K562 (cell line): ENCODE results near the gene FNBP1. TPM values are rescaled to one million over a fixed set of nuclear protein-coding genes. Genes with fewer than 3 reads are reported as not detected.
A peak's percentile ranks its signal among the peaks of the same experiment; 100 is the strongest.

Source experiments
- ATAC-seq: fragments of 200-7000 bp; cut with Tn5 transposase; 3 replicates; pipeline ENCODE4 v1.9.1; 2020; ENCODE audit warnings: moderate library complexity
- BruUV-seq: library from RNA; stranded (reverse); fragments of 400-500 nt; replicated peaks from 2 replicates; lab custom pipeline; 2021; lab: Mats Ljungman, UMichigan
- CTCF ChIA-PET: fragments of 300-600 bp; formaldehyde crosslinking; extraction: SDS; loops from one replicate; lab custom pipeline; 2021; ENCODE audit warnings: low intra/inter-chr PET ratio; lab: Yijun Ruan, JAX
- POLR2A ChIA-PET: fragments of 300-600, 350-650 bp; sonication (Branson Sonifier 250); formaldehyde crosslinking; extraction: SDS; loops from one replicate; lab custom pipeline; 2021; ENCODE audit warnings: antibody characterized with exemption, inconsistent platforms; lab: Yijun Ruan, JAX
- DNase-seq, 4 experiments: peaks; one replicate each; pipeline versions ENCODE4 v3.0.0 to v3.0.0-alpha.2; 2011 to 2018; ENCODE audit warnings: low spot score in 3 of 4, mixed read lengths in 3 of 4; ENCODE audit errors: extremely low read depth in 1 of 4
- FAIRE-seq: peaks from 2 replicates; lab custom pipeline; 2011; peaks lifted over from hg19 to GRCh38; lab: Jason Lieb, UNC
- H2AFZ ChIP-seq: 2 replicates; pipeline ENCODE4 v1.6.0; 2011; ENCODE audit warnings: low read depth, low read length, control low read depth, inconsistent platforms
- H3K27ac ChIP-seq: fragments of 200-600 bp; 3 replicates; pipeline ENCODE4 v1.8.0; 2011; ENCODE audit warnings: low read depth, mild to moderate bottlenecking, control low read depth, inconsistent platforms, low read length, moderate library complexity, mixed read lengths; ENCODE audit errors: extremely low read depth
- H3K27me3 ChIP-seq, 2 experiments: fragments of 300-600 bp in 1 of 2; 2 replicates in 1 of 2; 3 replicates in 1 of 2; pipeline versions ENCODE4 v1.6.0 to v1.8.0; 2011; ENCODE audit warnings: inconsistent platforms in 2 of 2, low read length in 2 of 2, mild to moderate bottlenecking in 1 of 2, mixed read lengths in 1 of 2, moderate library complexity in 1 of 2; ENCODE audit not compliant: control insufficient read depth in 2 of 2, insufficient read depth in 2 of 2
- H3K36me3 ChIP-seq: fragments of 300-600 bp; 3 replicates; pipeline ENCODE4 v1.8.0; 2011; ENCODE audit warnings: mild to moderate bottlenecking, low read length, inconsistent platforms; ENCODE audit not compliant: control insufficient read depth, insufficient read depth
- H3K4me1 ChIP-seq, 2 experiments: fragments of 200-600 bp in 1 of 2; replicated peaks in 1 of 2; 2 replicates in 1 of 2; 3 replicates in 1 of 2; pipeline versions ENCODE4 v1.5.1 to v1.8.0; 2011; ENCODE audit warnings: inconsistent platforms in 2 of 2, low read length in 2 of 2, mild to moderate bottlenecking in 1 of 2, mixed read lengths in 1 of 2, moderate library complexity in 1 of 2; ENCODE audit not compliant: control insufficient read depth in 2 of 2, insufficient read depth in 2 of 2
- H3K4me2 ChIP-seq: 2 replicates; pipeline ENCODE4 v1.6.1; 2011; ENCODE audit warnings: low read length, control low read depth, inconsistent platforms, mixed read lengths; ENCODE audit not compliant: insufficient read depth
- H3K4me3 ChIP-seq: fragments of 200-600 bp; sonication (generic), shearing (Covaris generic); 2 replicates; pipeline ENCODE4 v1.5.1; 2016; ENCODE audit warnings: control low read depth, inconsistent platforms
- H3K79me2 ChIP-seq: fragments of 200-600 bp; 3 replicates; pipeline ENCODE4 v1.8.0; 2011; ENCODE audit warnings: low read length, inconsistent platforms; ENCODE audit not compliant: control insufficient read depth, insufficient read depth
- H3K9ac ChIP-seq, 2 experiments: 2 replicates each; pipeline versions ENCODE4 v1.6.0 to v1.6.1; 2011; ENCODE audit warnings: low read depth in 2 of 2, low read length in 2 of 2, control low read depth in 1 of 2, inconsistent platforms in 1 of 2, mild to moderate bottlenecking in 1 of 2, mixed read lengths in 1 of 2; ENCODE audit not compliant: insufficient read depth in 1 of 2
- H3K9me1 ChIP-seq: one replicate; pipeline ENCODE4 v1.6.0; 2011; ENCODE audit warnings: inconsistent platforms, mild to moderate bottlenecking, low read length, moderate library complexity; ENCODE audit not compliant: control insufficient read depth, insufficient read depth
- H3K9me3 ChIP-seq: replicated peaks from 2 replicates; pipeline ENCODE4 v1.5.1; 2011; ENCODE audit warnings: low read depth, low read length, inconsistent platforms; ENCODE audit not compliant: control insufficient read depth, insufficient read depth
- H4K20me1 ChIP-seq: replicated peaks from 2 replicates; pipeline ENCODE4 v1.6.1; 2011; ENCODE audit warnings: low read length, inconsistent platforms, mixed read lengths; ENCODE audit not compliant: control insufficient read depth, insufficient read depth
- CTBP1 ChIP-seq: fragments of 450-650 bp; IDR thresholded peaks from 2 replicates; pipeline ENCODE4 v1.6.1; 2016; ENCODE audit warnings: borderline replicate concordance
- EP300 ChIP-seq: IDR thresholded peaks from 2 replicates; pipeline ENCODE4 v1.6.1; 2012; ENCODE audit warnings: low read length, improper control_type of control experiment
- KDM1A ChIP-seq, 2 experiments: fragments of 450-650 bp; IDR thresholded peaks; 2 replicates each; pipeline ENCODE4 v1.6.1; 2016; ENCODE audit warnings: mild to moderate bottlenecking in 2 of 2
- KDM5B ChIP-seq: fragments of 200-600 bp; sonication (generic); IDR thresholded peaks from 2 replicates; pipeline ENCODE4 v1.6.1; 2012; ENCODE audit warnings: low read depth, mild to moderate bottlenecking, moderate library complexity, low read length, control low read depth, inconsistent platforms; ENCODE audit not compliant: insufficient replicate concordance
- MYC ChIP-seq, 2 experiments: fragments of 250-450 bp in 1 of 2; sonication (Bioruptor Pico) in 1 of 2; IDR thresholded peaks; 2 replicates each; pipeline versions ENCODE4 v1.5.1 to v1.6.1; 2012 to 2021; ENCODE audit warnings: low read depth in 2 of 2, borderline replicate concordance in 1 of 2, improper control_type of control experiment in 1 of 2, low read length in 1 of 2, mild to moderate bottlenecking in 1 of 2, moderate library complexity in 1 of 2
- RCOR1 ChIP-seq, 2 experiments: IDR thresholded peaks; 2 replicates each; pipeline ENCODE4 v1.6.1; 2012; ENCODE audit warnings: low read depth in 2 of 2, low read length in 2 of 2, borderline replicate concordance in 1 of 2, improper control_type of control experiment in 1 of 2
- SMAD4 ChIP-seq: fragments of 250-450 bp; sonication (Bioruptor Pico); conservative IDR thresholded peaks from 2 replicates; pipeline ENCODE4 v1.8.0; 2021; ENCODE audit warnings: inconsistent platforms, mild to moderate bottlenecking, moderate library complexity
- SRSF3 ChIP-seq: fragments of 200-400 bp; formaldehyde crosslinking; IDR thresholded peaks from 2 replicates; pipeline ENCODE4 v1.6.1; 2016; ENCODE audit warnings: mild to moderate bottlenecking, low read length, moderate library complexity; ENCODE audit not compliant: insufficient read depth
- TBL1XR1 ChIP-seq, 2 experiments: IDR thresholded peaks; 2 replicates each; pipeline ENCODE4 v1.6.1; 2012; ENCODE audit warnings: improper control_type of control experiment in 2 of 2, low read length in 2 of 2, mild to moderate bottlenecking in 1 of 2
- WGBS: fragments of 100-300 bp; shearing (Covaris generic); methylation state at CpG from one replicate; pipeline ENCODE4 v1.1.6; 2016; ENCODE audit warnings: low coverage, mixed read lengths; ENCODE audit not compliant: insufficient coverage; ENCODE audit errors: missing lambda C conversion rate; 5-methylcytosine and 5-hydroxymethylcytosine counted together
- in situ Hi-C: fragments of 300-500 bp; cut with MboI; formaldehyde crosslinking; loops from 4 replicates; pipeline ENCODE4 v1.15.0; 2018; ENCODE audit warnings: inconsistent platforms, mixed read lengths
- intact Hi-C: fragments of 100-400 bp; cut with micrococcal nuclease; formaldehyde crosslinking; loops from 2 replicates; pipeline ENCODE4 v1.14.2; 2022
- polyA plus RNA-seq, 8 experiments: library from polyadenylated mRNA; depleted of rRNA in 4 of 8; stranded (reverse) in 5 of 8; unstranded in 3 of 8; fragments of >200 nt; fragmentation: Nextera tagmentation in 2 of 8; fragmentation: Illumina TruSeq in 1 of 8; extraction: Ambion mirVana in 2 of 8; extraction: Trizol in 1 of 8; gene quantifications; 2 replicates each; pipeline versions ENCODE4 v1.2.1 to v1.2.3, GENCODE V29; 2011 to 2014; ENCODE audit warnings: inconsistent platforms in 1 of 8, missing spikeins in 1 of 8
- total RNA-seq, 7 experiments: library from RNA; depleted of rRNA in 6 of 7; stranded (reverse); fragments of >200 nt in 6 of 7; fragmentation: Illumina TruSeq in 2 of 7; extraction: Trizol in 2 of 7; gene quantifications; 2 replicates each; pipeline versions ENCODE4 v1.2.1 to v1.2.3, GENCODE V29; 2011 to 2021; ENCODE audit warnings: low replicate concordance in 1 of 7
- TF ChIP-seq, protein P1 (sequence below), 3 experiments: IDR thresholded peaks in 2 of 3; conservative IDR thresholded peaks in 1 of 3; 2 replicates each; pipeline ENCODE4 v1.5.1; 2011 to 2012; ENCODE audit warnings: low read length in 3 of 3, mild to moderate bottlenecking in 3 of 3, control low read depth in 2 of 3, improper control_type of control experiment in 1 of 3, inconsistent platforms in 1 of 3, low read depth in 1 of 3, mixed read lengths in 1 of 3, moderate library complexity in 1 of 3; ENCODE audit not compliant: insufficient read depth in 2 of 3
- TF ChIP-seq, protein P2 (sequence below), 2 experiments: IDR thresholded peaks; 2 replicates each; pipeline ENCODE4 v1.6.1; 2011; ENCODE audit warnings: borderline replicate concordance in 1 of 2, control low read depth in 1 of 2, low read depth in 1 of 2, low read length in 1 of 2, mild to moderate bottlenecking in 1 of 2, mixed read lengths in 1 of 2, moderate library complexity in 1 of 2; ENCODE audit not compliant: insufficient read depth in 1 of 2, insufficient read length in 1 of 2, poor library complexity in 1 of 2, severe bottlenecking in 1 of 2; ENCODE audit errors: extremely low read depth in 1 of 2
- TF ChIP-seq, protein P3 (sequence below): fragments of 250-450 bp; sonication (Bioruptor Pico); IDR thresholded peaks from 2 replicates; pipeline ENCODE4 v1.9.0; 2021; ENCODE audit warnings: mild to moderate bottlenecking, inconsistent platforms

FNBP1 gene
- total and polyA plus RNA-seq, 9 of the 15 experiments (the other 6 are each of a cell fraction or from before 2014, with no cell fraction given): 1.8 to 14.9 (median 7.6) TPM

DNA sequence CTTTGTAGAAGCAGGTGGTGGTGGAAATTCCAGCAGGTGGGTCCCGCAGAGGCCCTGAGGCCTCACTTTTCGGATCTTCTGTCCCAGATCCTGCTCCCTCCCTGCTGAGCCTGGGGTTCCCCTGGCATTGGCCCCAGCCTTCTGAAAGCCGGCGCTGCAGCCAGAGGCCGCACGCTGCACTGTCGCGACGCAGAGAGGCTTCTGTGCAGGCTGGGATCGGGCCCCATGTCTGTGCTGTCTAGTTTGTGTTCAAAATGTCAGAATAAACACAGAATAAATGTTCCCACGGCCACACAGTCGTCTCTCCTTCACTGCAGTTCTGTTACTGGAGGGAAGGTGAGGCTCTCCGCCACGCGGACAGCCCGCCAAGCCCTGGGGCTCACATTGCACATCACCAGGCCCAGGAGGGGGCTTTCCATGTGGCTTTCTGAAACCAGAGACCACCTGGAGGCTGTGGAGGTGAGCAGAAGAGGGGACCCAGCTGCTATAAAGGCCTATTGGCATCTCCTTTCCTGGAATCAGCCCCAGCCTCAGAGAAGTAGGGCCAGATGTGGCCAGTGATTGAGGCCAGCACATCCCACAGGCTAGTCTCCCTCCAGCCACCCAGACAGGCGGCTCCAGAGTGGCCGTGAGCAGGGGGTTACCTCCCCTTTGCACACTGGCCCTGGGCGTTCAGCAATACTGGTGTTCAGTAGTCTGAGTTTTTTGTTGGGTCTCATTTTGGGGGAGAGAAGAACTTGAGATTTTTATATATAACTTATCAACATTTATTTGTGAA is 161.3 kb downstream of the FNBP1 start:
- H4K20me1 ChIP-seq: no peaks in the 10 kb centered on the region
- intact Hi-C loops (loop anchor here (10.0 kb wide), 3 partner anchors 147 to 463 kb away; partner anchors contain the start of gene ASB6), in situ Hi-C loops (loop anchor here (10.0 kb wide), 1 partner anchor 1557 kb away; the partner anchor contains the start of genes COQ4 and TRUB2)
- peak; percentile 1; the same call in 1 of the 3 replicates for ATAC-seq
- H2AFZ ChIP-seq: no peak overlapping the region
- DNase-seq: peak; percentile 48 to 88 (median 66)
- peaks cover 38% of the 10 kb centered on the region for H3K36me3 ChIP-seq
- CTCF ChIA-PET: no interaction called here
- H3K27ac ChIP-seq: peak overlapping the region; percentile 91
- H3K27me3 ChIP-seq: no peaks in the 10 kb centered on the region; a peak in 1 of 5 replicates
- H3K4me3 ChIP-seq: no peak overlapping the region
- BruUV-seq: no TSS peak
- peaks cover 27 to 56% of the 10 kb centered on the region in 2 experiments for H3K4me1 ChIP-seq
- 64% methylated on average over 19 of the region's 19 CpGs for WGBS
- no peaks in the 10 kb centered on the region for H3K9me1 ChIP-seq
- H3K9me3 ChIP-seq: no peaks in the 10 kb centered on the region
- H3K4me2 ChIP-seq: peak overlapping the region; percentile 12; the same call in 1 of the 2 replicates
- peaks cover 49% of the 10 kb centered on the region for H3K79me2 ChIP-seq
- POLR2A ChIA-PET: interaction anchor here (0.6 to 1.3 kb wide), 5 partner anchors 8 to 124 kb away, joined by 3 to 4 read pairs (median 3); no protein-coding TSS in a partner anchor
- peak overlapping the region in 1 of 2 experiments; percentile 27; a peak in 1 of 4 replicates for H3K9ac ChIP-seq
- peak; percentile 71 for FAIRE-seq
- peak; percentile 18 for TF ChIP-seq KDM5B
- TF ChIP-seq TBL1XR1 (IDR thresholded peaks at IDR 0.05; ENCODE audit: low read length in 2 of 2): peak; percentile 18 to 48; a peak in 1 of 4 replicates
- TF ChIP-seq RCOR1 (IDR thresholded peaks at IDR 0.05; ENCODE audit: borderline replicate concordance in 1 of 2, low read depth in 2 of 2, low read length in 2 of 2): peak in 1 of 2 experiments; percentile 83; a peak in 1 of 4 replicates
- TF ChIP-seq KDM1A (IDR thresholded peaks at IDR 0.05): no peak
- TF ChIP-seq SMAD4 (CRISPR knock-in tag): peak; percentile 98
- TF ChIP-seq, protein P1, sequence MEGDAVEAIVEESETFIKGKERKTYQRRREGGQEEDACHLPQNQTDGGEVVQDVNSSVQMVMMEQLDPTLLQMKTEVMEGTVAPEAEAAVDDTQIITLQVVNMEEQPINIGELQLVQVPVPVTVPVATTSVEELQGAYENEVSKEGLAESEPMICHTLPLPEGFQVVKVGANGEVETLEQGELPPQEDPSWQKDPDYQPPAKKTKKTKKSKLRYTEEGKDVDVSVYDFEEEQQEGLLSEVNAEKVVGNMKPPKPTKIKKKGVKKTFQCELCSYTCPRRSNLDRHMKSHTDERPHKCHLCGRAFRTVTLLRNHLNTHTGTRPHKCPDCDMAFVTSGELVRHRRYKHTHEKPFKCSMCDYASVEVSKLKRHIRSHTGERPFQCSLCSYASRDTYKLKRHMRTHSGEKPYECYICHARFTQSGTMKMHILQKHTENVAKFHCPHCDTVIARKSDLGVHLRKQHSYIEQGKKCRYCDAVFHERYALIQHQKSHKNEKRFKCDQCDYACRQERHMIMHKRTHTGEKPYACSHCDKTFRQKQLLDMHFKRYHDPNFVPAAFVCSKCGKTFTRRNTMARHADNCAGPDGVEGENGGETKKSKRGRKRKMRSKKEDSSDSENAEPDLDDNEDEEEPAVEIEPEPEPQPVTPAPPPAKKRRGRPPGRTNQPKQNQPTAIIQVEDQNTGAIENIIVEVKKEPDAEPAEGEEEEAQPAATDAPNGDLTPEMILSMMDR (IDR thresholded peaks at IDR 0.05 in 2 of 3, conservative IDR thresholded peaks at IDR 0.05 in 1 of 3; ENCODE audit: insufficient read depth in 2 of 3, low read depth in 1 of 3, low read length in 3 of 3): 0 out of 6 replicates have a peak, but pooled peaks of 1 of the 3 experiments have one; percentile 0
- TF ChIP-seq EP300: peak; percentile 76
- TF ChIP-seq, protein P2, sequence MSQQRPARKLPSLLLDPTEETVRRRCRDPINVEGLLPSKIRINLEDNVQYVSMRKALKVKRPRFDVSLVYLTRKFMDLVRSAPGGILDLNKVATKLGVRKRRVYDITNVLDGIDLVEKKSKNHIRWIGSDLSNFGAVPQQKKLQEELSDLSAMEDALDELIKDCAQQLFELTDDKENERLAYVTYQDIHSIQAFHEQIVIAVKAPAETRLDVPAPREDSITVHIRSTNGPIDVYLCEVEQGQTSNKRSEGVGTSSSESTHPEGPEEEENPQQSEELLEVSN (IDR thresholded peaks at IDR 0.05; ENCODE audit: borderline replicate concordance in 1 of 2, extremely low read depth in 1 of 2, insufficient read depth in 1 of 2, insufficient read length in 1 of 2, low read depth in 1 of 2, low read length in 1 of 2, poor library complexity in 1 of 2, severe bottlenecking in 1 of 2): peak in 1 of 2 experiments; percentile 50
- TF ChIP-seq CTBP1: no peak
- peak; percentile 34; the same call in 1 of the 2 replicates for TF ChIP-seq MYC (IDR thresholded peaks at IDR 0.05; ENCODE audit: low read depth, low read length)
- no peak for TF ChIP-seq MYC (CRISPR knock-in tag; IDR thresholded peaks at IDR 0.05; ENCODE audit: borderline replicate concordance, low read depth)
- TF ChIP-seq, protein P3, sequence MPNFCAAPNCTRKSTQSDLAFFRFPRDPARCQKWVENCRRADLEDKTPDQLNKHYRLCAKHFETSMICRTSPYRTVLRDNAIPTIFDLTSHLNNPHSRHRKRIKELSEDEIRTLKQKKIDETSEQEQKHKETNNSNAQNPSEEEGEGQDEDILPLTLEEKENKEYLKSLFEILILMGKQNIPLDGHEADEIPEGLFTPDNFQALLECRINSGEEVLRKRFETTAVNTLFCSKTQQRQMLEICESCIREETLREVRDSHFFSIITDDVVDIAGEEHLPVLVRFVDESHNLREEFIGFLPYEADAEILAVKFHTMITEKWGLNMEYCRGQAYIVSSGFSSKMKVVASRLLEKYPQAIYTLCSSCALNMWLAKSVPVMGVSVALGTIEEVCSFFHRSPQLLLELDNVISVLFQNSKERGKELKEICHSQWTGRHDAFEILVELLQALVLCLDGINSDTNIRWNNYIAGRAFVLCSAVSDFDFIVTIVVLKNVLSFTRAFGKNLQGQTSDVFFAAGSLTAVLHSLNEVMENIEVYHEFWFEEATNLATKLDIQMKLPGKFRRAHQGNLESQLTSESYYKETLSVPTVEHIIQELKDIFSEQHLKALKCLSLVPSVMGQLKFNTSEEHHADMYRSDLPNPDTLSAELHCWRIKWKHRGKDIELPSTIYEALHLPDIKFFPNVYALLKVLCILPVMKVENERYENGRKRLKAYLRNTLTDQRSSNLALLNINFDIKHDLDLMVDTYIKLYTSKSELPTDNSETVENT (CRISPR knock-in tag): 0 out of 2 replicates have a peak, but pooled peaks have one; percentile 7
- no peak for TF ChIP-seq SRSF3
